Endothelial cell of umbilical vein (primary cell): ENCODE results near the gene LITAF. TPM values are rescaled to one million over a fixed set of nuclear protein-coding genes. Genes with fewer than 3 reads are reported as not detected.

Source experiments
- BruUV-seq: library from RNA; stranded (reverse); fragments of 400-500 nt; replicated peaks from 2 replicates; lab custom pipeline; 2021; lab: Mats Ljungman, UMichigan
- CTCF ChIA-PET: fragments of 300-600, 350-600 bp; sonication (Branson Sonifier 250); formaldehyde crosslinking; loops from one replicate; lab custom pipeline; 2021; ENCODE audit warnings: antibody characterized with exemption, inconsistent platforms; lab: Charles Lee
- POLR2A ChIA-PET: fragments of 300-600, 350-600 bp; sonication (Branson Sonifier 250); formaldehyde crosslinking; loops from one replicate; lab custom pipeline; 2021; ENCODE audit warnings: antibody characterized with exemption, inconsistent platforms; lab: Charles Lee
- DNase-seq: peaks from one replicate; pipeline ENCODE4 v3.0.0-alpha.2; 2011; ENCODE audit warnings: low read depth, low spot score
- FAIRE-seq: peaks from 2 replicates; lab custom pipeline; 2011; peaks lifted over from hg19 to GRCh38; lab: Jason Lieb, UNC
- H2AFZ ChIP-seq: 2 replicates; pipeline ENCODE4 v1.6.0; 2012; ENCODE audit warnings: low read depth, low read length, control low read depth, inconsistent platforms
- H3K27ac ChIP-seq: 2 replicates; pipeline ENCODE4 v1.5.1; 2011; ENCODE audit warnings: low read depth, mild to moderate bottlenecking, control low read depth, low read length, moderate library complexity; ENCODE audit not compliant: insufficient read depth
- H3K27me3 ChIP-seq, 2 experiments: 2 replicates each; pipeline versions ENCODE4 v1.6.0 to v1.6.1; 2011; ENCODE audit warnings: low read length in 2 of 2, mixed read lengths in 1 of 2; ENCODE audit not compliant: control insufficient read depth in 2 of 2, insufficient read depth in 2 of 2
- H3K36me3 ChIP-seq, 2 experiments: 2 replicates in 1 of 2; 3 replicates in 1 of 2; pipeline ENCODE4 v1.5.1; 2011; ENCODE audit warnings: low read length in 2 of 2, mild to moderate bottlenecking in 1 of 2, moderate library complexity in 1 of 2; ENCODE audit not compliant: control insufficient read depth in 2 of 2, insufficient read depth in 2 of 2; ENCODE audit errors: extremely low read depth in 1 of 2
- H3K4me1 ChIP-seq: 3 replicates; pipeline ENCODE4 v1.5.1; 2011; ENCODE audit warnings: mild to moderate bottlenecking, low read length; ENCODE audit not compliant: control insufficient read depth, insufficient read depth; ENCODE audit errors: extremely low read depth
- H3K4me2 ChIP-seq: 2 replicates; pipeline ENCODE4 v1.6.1; 2011; ENCODE audit warnings: low read length, control low read depth, mixed read lengths; ENCODE audit not compliant: insufficient read depth
- H3K4me3 ChIP-seq, 3 experiments: fragments of 200-600 bp in 1 of 3; sonication (generic), shearing (Covaris generic) in 1 of 3; replicated peaks in 1 of 3; 2 replicates each; pipeline ENCODE4 v1.5.1; 2011 to 2016; ENCODE audit warnings: control low read depth in 3 of 3, low read length in 3 of 3, mild to moderate bottlenecking in 2 of 3, inconsistent platforms in 1 of 3, low read depth in 1 of 3, moderate library complexity in 1 of 3; ENCODE audit not compliant: insufficient read depth in 1 of 3
- H3K79me2 ChIP-seq: 2 replicates; pipeline ENCODE4 v1.6.0; 2012; ENCODE audit warnings: low read length, inconsistent platforms; ENCODE audit not compliant: control insufficient read depth, insufficient read depth
- H3K9ac ChIP-seq: replicated peaks from 2 replicates; pipeline ENCODE3; 2011; ENCODE audit warnings: low read length, control low read depth; ENCODE audit not compliant: insufficient read depth; ENCODE audit errors: extremely low read depth
- H3K9me1 ChIP-seq: replicated peaks from 3 replicates; pipeline ENCODE4 v1.6.0; 2011; ENCODE audit warnings: mild to moderate bottlenecking, low read length; ENCODE audit not compliant: control insufficient read depth, insufficient read depth; ENCODE audit errors: extremely low read depth
- H3K9me3 ChIP-seq: replicated peaks from 2 replicates; pipeline ENCODE4 v1.5.1; 2012; ENCODE audit warnings: low read length, inconsistent platforms; ENCODE audit not compliant: control insufficient read depth, insufficient read depth
- H4K20me1 ChIP-seq: replicated peaks from 2 replicates; pipeline ENCODE3; 2011; ENCODE audit warnings: mild to moderate bottlenecking, low read length; ENCODE audit not compliant: control insufficient read depth, insufficient read depth; ENCODE audit errors: extremely low read depth
- EZH2 ChIP-seq: IDR thresholded peaks from 2 replicates; pipeline ENCODE4 v1.6.1; 2012; ENCODE audit warnings: borderline replicate concordance, low read depth, mild to moderate bottlenecking, moderate library complexity, low read length, inconsistent platforms; ENCODE audit not compliant: severe bottlenecking
- FOS ChIP-seq: IDR thresholded peaks from 2 replicates; pipeline ENCODE4 v1.6.1; 2011; ENCODE audit warnings: mild to moderate bottlenecking, low read length, moderate library complexity, borderline replicate concordance; ENCODE audit not compliant: insufficient read depth
- GATA2 ChIP-seq: IDR thresholded peaks from 2 replicates; pipeline ENCODE4 v1.7.0; 2011; ENCODE audit warnings: low read depth, mild to moderate bottlenecking, moderate library complexity, mixed read lengths, low read length; ENCODE audit not compliant: insufficient read length, insufficient read depth
- JUN ChIP-seq: IDR thresholded peaks from 2 replicates; pipeline ENCODE4 v1.6.1; 2011; ENCODE audit warnings: borderline replicate concordance, low read depth; ENCODE audit not compliant: insufficient read length, insufficient read depth
- MYC ChIP-seq: IDR thresholded peaks from one replicate; pipeline ENCODE4 v1.6.1; 2011; ENCODE audit warnings: mild to moderate bottlenecking, low read depth, low read length
- POLR2A ChIP-seq: IDR thresholded peaks from 2 replicates; pipeline ENCODE4 v1.6.1; 2012; ENCODE audit warnings: low read depth, mild to moderate bottlenecking, control low read depth, low read length
- POLR2AphosphoS5 ChIP-seq: IDR thresholded peaks from 2 replicates; pipeline ENCODE4 v1.6.1; 2012; ENCODE audit warnings: low read depth, mild to moderate bottlenecking, control low read depth, low read length, moderate library complexity; ENCODE audit not compliant: insufficient read depth
- dilution Hi-C: fragments of 300-500 bp; cut with MboI; formaldehyde crosslinking; loops from one replicate; pipeline ENCODE4 v1.15.0; 2019; ENCODE audit warnings: low sequenced_read_pairs; ENCODE audit not compliant: extremely low pct_ligation_motif_present
- intact Hi-C: fragments of 100-400 bp; cut with micrococcal nuclease; formaldehyde crosslinking; loops from one replicate; pipeline ENCODE4 v1.10.0; 2022
- polyA plus RNA-seq, 4 experiments: library from polyadenylated mRNA; depleted of rRNA in 3 of 4; stranded (reverse) in 3 of 4; unstranded in 1 of 4; fragments of >200 nt; gene quantifications; 2 replicates each; pipeline versions ENCODE4 v1.2.1 to v1.2.3, GENCODE V29; 2011 to 2012; ENCODE audit warnings: missing spikeins in 1 of 4
- total RNA-seq: library from RNA; stranded (reverse); gene quantifications from 2 replicates; pipeline ENCODE4 v1.2.3, GENCODE V29; 2021
- TF ChIP-seq, protein P1 (sequence below), 2 donors: IDR thresholded peaks; 1 replicate in 1 of 2; 2 replicates in 1 of 2; pipeline ENCODE4 v1.5.1; 2011; ENCODE audit warnings: low read length in 2 of 2, mild to moderate bottlenecking in 2 of 2, moderate library complexity in 2 of 2, control low read depth in 1 of 2, inconsistent platforms in 1 of 2, low read depth in 1 of 2; ENCODE audit not compliant: insufficient read depth in 1 of 2; ENCODE audit errors: extremely low read depth in 1 of 2
- TF ChIP-seq, protein P2 (sequence below): IDR thresholded peaks from 2 replicates; pipeline ENCODE4 v1.6.1; 2011; ENCODE audit not compliant: insufficient read depth, insufficient read length

The LITAF gene
- total and polyA plus RNA-seq, 2 donors (not counting 3 experiments of a cell fraction or from before 2014, with no cell fraction given): 15.2 to 27.2 TPM

DNA sequence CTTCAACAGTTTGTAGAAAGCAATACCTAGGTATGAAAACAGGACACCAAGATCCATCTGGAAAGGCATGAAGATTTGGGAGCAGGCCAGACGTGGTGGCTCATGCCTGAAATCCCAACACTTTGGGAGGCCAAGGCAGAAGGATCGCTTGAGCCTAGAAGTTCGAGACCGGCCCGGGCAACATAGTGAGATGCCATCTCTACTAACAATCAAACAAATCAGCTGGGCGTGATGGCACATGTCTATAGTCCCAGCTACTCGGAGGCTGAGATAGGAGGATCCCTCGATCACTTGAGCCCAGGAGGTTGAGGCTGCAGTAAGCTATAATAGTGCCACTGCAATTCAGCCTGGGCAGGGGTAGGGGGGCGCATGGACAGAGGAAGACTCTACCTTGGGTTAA lies 20.3 kb downstream of the LITAF start:
- Histone ChIP-seq H3K9me1 (no peaks in the 10 kb centered on the region), H3K4me1 (peaks cover 2% of the 10 kb centered on the region), H3K79me2 (no peaks in the 10 kb centered on the region), H3K27me3 (no peaks in the 10 kb centered on the region), H4K20me1 (no peaks in the 10 kb centered on the region), H3K4me2 (no peak overlapping the region), H3K27ac (no peak overlapping the region), H2AFZ (no peak overlapping the region), H3K36me3 (no peaks in the 10 kb centered on the region), H3K4me3 (no peak overlapping the region), H3K9ac (no peak overlapping the region), H3K9me3 (no peaks in the 10 kb centered on the region)
- dilution Hi-C loops (no loop called here), intact Hi-C loops (no loop called here)
- no TSS peak for BruUV-seq
- DNase-seq (no peak), FAIRE-seq (no peak)
- TF ChIP-seq FOS: no peak
- no peak for TF ChIP-seq POLR2A
- no peak for TF ChIP-seq MYC
- no peak for TF ChIP-seq GATA2
- TF ChIP-seq, protein P1, sequence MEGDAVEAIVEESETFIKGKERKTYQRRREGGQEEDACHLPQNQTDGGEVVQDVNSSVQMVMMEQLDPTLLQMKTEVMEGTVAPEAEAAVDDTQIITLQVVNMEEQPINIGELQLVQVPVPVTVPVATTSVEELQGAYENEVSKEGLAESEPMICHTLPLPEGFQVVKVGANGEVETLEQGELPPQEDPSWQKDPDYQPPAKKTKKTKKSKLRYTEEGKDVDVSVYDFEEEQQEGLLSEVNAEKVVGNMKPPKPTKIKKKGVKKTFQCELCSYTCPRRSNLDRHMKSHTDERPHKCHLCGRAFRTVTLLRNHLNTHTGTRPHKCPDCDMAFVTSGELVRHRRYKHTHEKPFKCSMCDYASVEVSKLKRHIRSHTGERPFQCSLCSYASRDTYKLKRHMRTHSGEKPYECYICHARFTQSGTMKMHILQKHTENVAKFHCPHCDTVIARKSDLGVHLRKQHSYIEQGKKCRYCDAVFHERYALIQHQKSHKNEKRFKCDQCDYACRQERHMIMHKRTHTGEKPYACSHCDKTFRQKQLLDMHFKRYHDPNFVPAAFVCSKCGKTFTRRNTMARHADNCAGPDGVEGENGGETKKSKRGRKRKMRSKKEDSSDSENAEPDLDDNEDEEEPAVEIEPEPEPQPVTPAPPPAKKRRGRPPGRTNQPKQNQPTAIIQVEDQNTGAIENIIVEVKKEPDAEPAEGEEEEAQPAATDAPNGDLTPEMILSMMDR (IDR thresholded peaks at IDR 0.05; ENCODE audit: extremely low read depth in 1 of 2, insufficient read depth in 1 of 2, low read depth in 1 of 2, low read length in 2 of 2): no peak
- ChIA-PET CTCF (interaction anchor here (1.2 kb wide), 1 partner anchor 34 kb away, joined by 3 read pairs; no protein-coding TSS in a partner anchor), POLR2A (interaction anchor here (0.5 kb wide), 1 partner anchor 630 kb away, joined by 3 read pairs; no protein-coding TSS in a partner anchor)

DNA sequence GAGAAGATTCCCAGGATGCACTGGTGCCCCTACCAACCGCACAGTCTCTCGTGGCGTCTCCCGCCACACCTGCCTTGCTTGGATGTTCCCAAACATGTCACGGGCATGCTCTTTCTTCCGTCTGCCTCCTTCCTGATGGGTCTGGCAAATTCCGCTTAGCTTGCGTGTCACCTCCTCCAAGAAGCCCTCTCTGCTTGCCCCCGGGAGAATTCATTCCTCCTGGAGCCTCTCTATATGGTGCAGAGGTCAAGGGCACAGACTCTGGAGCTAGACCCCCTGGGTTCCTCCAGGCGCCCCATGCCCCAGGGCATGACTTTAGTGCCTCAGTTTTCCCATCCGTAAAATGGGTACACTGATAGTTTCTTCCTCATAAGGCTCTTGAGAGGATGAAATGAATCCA lies 21.1 kb downstream of the LITAF start:
- H3K9ac ChIP-seq: no peak overlapping the region
- BruUV-seq: no TSS peak
- FAIRE-seq (no peak), DNase-seq (no peak)
- H3K9me3 ChIP-seq: no peaks in the 10 kb centered on the region
- no peaks in the 10 kb centered on the region for H3K36me3 ChIP-seq
- dilution Hi-C loops: no loop called here
- no peaks in the 10 kb centered on the region for H4K20me1 ChIP-seq
- TF ChIP-seq, protein P1 (IDR thresholded peaks at IDR 0.05; ENCODE audit: extremely low read depth in 1 of 2, insufficient read depth in 1 of 2, low read depth in 1 of 2, low read length in 2 of 2): no peak
- TF ChIP-seq, protein P2, sequence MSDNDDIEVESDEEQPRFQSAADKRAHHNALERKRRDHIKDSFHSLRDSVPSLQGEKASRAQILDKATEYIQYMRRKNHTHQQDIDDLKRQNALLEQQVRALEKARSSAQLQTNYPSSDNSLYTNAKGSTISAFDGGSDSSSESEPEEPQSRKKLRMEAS: no peak
- TF ChIP-seq MYC (no peak), FOS (no peak), POLR2AphosphoS5 (no peak), GATA2 (no peak), EZH2 (no peak), POLR2A (no peak), JUN (no peak)
- H3K27me3 ChIP-seq: no peaks in the 10 kb centered on the region
- no peak overlapping the region for H3K4me2 ChIP-seq
- ChIA-PET CTCF (interaction anchor here (1.2 kb wide), 1 partner anchor 34 kb away, joined by 3 read pairs; no protein-coding TSS in a partner anchor), POLR2A (no interaction called here)
- no peaks in the 10 kb centered on the region for H3K79me2 ChIP-seq
- intact Hi-C loops: no loop called here
- no peak overlapping the region for H3K27ac ChIP-seq
- no peaks in the 10 kb centered on the region for H3K9me1 ChIP-seq
- no peak overlapping the region for H3K4me3 ChIP-seq
- peaks cover 9% of the 10 kb centered on the region for H3K4me1 ChIP-seq
- no peak overlapping the region for H2AFZ ChIP-seq
